B cell (primary cell): Measurements from ENCODE around the gene UGDH.
"Not testable (repeated sequence)": the region's sequence is repeated elsewhere in the genome, so short reads cannot be mapped to it uniquely, and the experiment has no call there.

ENCODE experiments used
- CTCF ChIP-seq: fragments of 200-600 bp; IDR thresholded peaks from one replicate; pipeline ENCODE4 v1.8.0; 2022; ENCODE audit warnings: antibody characterized with exemption, mild to moderate bottlenecking
- EZH2 ChIP-seq: IDR thresholded peaks from 2 replicates; pipeline ENCODE4 v1.6.1; 2012; ENCODE audit warnings: borderline replicate concordance, low read depth, mild to moderate bottlenecking, moderate library complexity, low read length; ENCODE audit not compliant: insufficient read depth, poor library complexity, severe bottlenecking

GRCh38 chr4:39532237-39532636, 5.0 kb upstream of the UGDH start:
- not testable (repeated sequence) for TF ChIP-seq CTCF, EZH2
